ENCODE results near the gene RNU4-1.

GRCh38 chr12:120328228-120328627 is 35.2 kb upstream of the RNU4-1 start:
- TF ChIP-seq CTCF (IDR thresholded peaks at IDR 0.05) (no peak), POLR2A (IDR thresholded peaks at IDR 0.05) (no peak)

All from lower leg skin (tissue), 3 donors.